HG02759 (cell line): Measurements from ENCODE around the gene C1QTNF12.

ENCODE experiments used
- ATAC-seq: cut with Tn5 transposase; IDR thresholded peaks from one replicate; pipeline ENCODE4 v1.9.1; 2021; ENCODE audit warnings: mild to moderate bottlenecking, moderate library complexity; ENCODE audit not compliant: unreplicated experiment

Gene C1QTNF12

GRCh38 chr1:1241588-1242219 lies 4.8 kb downstream of the C1QTNF12 start:
- ATAC-seq, result no peak

DNA sequence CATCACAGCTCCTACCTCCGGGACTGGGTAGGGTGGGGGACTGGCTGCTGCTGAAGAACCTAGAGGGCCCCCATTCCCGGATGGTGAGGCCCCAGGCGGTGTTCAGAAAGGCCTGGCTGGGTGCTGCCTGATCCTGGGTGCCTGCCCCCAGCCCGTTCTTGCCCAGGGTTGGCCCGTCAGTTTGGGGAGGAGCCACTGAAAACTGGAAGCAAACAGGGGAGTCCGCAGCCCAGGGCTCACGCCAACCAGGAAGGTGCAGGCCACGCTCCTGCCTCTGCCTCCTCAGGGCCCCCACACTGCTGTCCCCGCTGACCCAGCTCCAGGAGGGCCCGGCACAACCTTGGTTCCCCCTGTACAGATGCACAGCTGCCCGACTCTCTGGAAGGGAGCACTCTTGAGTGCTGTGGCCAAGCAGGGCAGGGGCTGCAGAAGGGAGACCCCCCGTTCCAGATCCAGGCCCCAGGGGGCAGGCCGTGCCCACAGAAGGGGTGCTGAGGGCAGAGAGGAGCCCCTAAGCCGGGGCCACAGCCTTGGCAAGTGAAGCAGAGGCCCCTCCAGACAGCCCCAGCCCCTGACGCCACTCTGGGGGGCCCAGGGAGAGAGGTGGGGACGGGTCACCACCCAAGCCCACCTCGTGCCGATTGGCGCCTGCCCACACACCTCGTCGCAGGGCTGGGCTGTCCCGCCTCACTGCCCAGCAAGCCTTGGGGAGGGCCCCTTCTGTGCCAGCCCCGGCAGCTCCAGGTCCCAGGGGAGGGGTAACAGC lies 5.5 kb downstream of the C1QTNF12 start:
- no peak for ATAC-seq

- no peak for ATAC-seq
These were observed 6.2 kb downstream of the C1QTNF12 start for GRCh38 chr1:1240348-1240732.

GRCh38 chr1:1239614-1240347 lies 6.7 kb downstream of the C1QTNF12 start:
- ATAC-seq, result no peak

DNA sequence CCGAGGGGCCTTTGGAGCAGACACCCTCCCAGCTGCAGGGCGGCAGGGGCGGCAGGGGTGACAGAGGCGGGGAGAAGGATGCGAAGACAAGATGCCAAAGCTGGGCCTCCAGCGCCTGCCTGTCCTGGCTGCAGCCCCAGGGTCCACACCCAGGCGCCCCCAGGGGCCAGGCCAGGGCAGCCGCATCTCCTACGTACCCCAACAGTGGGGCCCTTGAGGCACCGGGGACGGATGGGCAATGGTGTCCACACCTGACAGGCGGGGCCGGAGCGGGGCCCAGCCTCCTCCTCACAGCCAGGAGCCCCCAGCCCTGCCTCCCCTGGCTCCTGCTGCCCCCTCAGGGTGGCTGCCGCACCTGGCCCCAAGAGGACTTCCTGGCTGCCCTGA lies 7.3 kb downstream of the C1QTNF12 start:
- no peak for ATAC-seq

- ATAC-seq, result no peak
These were observed 7.8 kb downstream of the C1QTNF12 start for GRCh38 chr1:1238702-1239178.

DNA sequence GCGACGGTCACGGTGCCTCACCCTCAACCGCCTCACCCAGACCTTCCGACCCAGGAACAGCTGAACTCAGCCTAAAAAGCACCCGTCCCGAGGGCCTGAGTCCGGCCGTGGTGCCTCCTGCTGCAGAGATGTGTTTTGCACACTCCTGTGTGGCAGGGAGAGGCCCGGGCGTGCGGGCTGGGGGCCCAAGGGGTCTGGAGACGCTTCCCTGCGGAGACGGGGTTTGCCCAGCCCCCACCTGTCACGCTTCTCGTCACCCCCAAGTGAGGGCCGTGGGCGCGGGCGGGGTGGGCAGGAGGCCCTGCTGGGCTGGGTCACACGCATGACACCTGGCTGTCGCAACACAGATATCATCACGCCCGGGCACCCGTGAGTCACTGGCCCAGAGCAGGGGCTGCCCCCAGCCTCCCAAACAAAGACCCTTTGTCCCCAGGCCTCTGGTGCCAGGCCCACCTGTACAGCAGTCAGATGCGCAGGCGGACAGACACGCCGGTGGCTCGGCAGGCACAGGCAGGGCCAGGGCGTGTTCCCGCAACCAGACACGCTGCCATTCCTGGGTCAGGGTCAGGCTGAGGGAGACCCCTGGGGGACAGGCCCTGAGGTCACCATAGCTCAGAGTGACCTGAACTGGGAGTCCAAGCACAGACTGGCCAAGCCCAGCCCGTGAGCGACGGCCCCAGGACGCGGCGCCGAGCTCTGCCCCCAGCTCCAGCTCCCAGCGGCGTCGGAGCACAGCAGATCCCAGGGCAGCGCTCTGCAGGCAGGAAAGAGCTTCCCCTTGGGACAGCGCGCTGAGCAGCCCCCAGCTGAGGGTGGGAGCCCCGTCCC lies 8.4 kb downstream of the C1QTNF12 start:
- ATAC-seq, result no peak

GRCh38 chr1:1236945-1237873 lies 9.3 kb downstream of the C1QTNF12 start:
- no peak for ATAC-seq

DNA sequence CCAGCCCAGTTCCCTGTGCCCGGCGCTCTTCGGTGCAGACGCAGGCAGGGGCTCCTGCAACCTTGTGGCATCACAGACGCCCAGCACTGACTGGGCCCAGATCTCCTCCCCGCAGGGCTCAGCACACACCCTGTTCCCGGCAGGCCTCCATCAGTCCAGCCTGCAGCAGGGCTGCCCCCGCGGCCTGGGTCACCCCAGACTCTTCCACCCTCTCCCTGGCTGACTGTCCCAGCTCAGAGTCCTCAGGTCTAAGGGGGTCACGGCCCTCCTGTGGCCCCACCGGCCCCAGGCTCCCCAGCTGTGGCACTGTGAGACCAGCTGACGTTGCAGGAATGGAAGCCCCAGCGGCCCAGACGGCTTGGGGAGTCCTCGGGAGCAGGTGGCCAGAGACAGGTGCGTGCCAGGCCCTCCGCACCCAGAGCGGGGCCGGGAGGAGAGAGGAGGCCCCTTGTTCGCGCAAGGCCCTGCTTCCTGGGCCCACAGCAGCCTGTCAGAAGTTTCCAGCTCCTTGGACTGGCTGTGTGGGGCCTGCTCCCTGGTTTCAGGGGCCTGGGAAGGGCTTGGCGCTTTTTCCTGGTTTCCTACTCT lies 10.3 kb downstream of the C1QTNF12 start:
- ATAC-seq, result no peak

GRCh38 chr1:1235016-1235744 lies 11.3 kb downstream of the C1QTNF12 start:
- no peak for ATAC-seq

GRCh38 chr1:1234180-1234808 lies 12.2 kb downstream of the C1QTNF12 start:
- no peak for ATAC-seq

- ATAC-seq, result no peak
These were observed 13.0 kb downstream of the C1QTNF12 start for GRCh38 chr1:1233567-1233892.

GRCh38 chr1:1232796-1233566 lies 13.5 kb downstream of the C1QTNF12 start:
- ATAC-seq, result no peak

DNA sequence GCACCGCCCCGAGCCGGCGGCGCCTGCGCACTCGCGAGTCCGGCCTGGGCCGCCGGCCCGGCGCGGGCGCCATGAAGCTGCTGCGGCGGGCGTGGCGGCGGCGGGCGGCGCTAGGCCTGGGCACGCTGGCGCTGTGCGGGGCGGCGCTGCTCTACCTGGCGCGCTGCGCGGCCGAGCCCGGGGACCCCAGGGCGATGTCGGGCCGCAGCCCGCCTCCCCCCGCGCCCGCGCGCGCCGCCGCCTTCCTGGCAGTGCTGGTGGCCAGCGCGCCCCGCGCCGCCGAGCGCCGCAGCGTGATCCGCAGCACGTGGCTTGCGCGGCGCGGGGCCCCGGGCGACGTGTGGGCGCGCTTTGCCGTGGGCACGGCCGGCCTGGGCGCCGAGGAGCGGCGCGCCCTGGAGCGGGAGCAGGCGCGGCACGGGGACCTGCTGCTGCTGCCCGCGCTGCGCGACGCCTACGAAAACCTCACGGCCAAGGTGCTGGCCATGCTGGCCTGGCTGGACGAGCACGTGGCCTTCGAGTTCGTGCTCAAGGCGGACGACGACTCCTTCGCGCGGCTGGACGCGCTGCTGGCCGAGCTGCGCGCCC lies 14.2 kb downstream of the C1QTNF12 start, which contains the start of gene B3GALT6:
B3GALT6 (plus strand) TSS at position 30 of the 588 bp plus-strand sequence; CDS start at position 72, 42 bp downstream.
- no peak for ATAC-seq

GRCh38 chr1:1231400-1232207 lies 14.9 kb downstream of the C1QTNF12 start, which contains the start of gene SDF4:
SDF4 (minus strand) TSS chr1:1232001; CDS start chr1:1228772, 3,229 bp downstream.
- peak; percentile 91 for ATAC-seq
